NCI-H345 treated with DMSO at 0.1 percent for 48 hours (cell line): ENCODE results near the gene L3MBTL4.
"Not testable (repeated sequence)": the region's sequence is repeated elsewhere in the genome, so short reads cannot be mapped to it uniquely, and the experiment has no call there.

ENCODE experiments used
- DNase-seq: peaks from one replicate; lab custom pipeline; 2025; ENCODE audit not compliant: unreplicated experiment; lab: John Stamatoyannopoulos, UW

Gene L3MBTL4

GRCh38 chr18:6313415-6313814 is 101.3 kb downstream of the L3MBTL4 start:
- DNase-seq = no peak

- no peak for DNase-seq
These were observed 103.1 kb downstream of the L3MBTL4 start for GRCh38 chr18:6311456-6312215.

- DNase-seq = no peak
These were observed 104.0 kb downstream of the L3MBTL4 start for GRCh38 chr18:6310714-6311113.

GRCh38 chr18:6297875-6298274 is 116.8 kb downstream of the L3MBTL4 start:
- no peak for DNase-seq

GRCh38 chr18:6294148-6294784 is 120.4 kb downstream of the L3MBTL4 start:
- DNase-seq = no peak

- no peak for DNase-seq
These were observed 124.9 kb downstream of the L3MBTL4 start for GRCh38 chr18:6289843-6290242.

GRCh38 chr18:6286585-6286984 is 128.1 kb downstream of the L3MBTL4 start:
- no peak for DNase-seq

- DNase-seq = no peak
These were observed 129.9 kb downstream of the L3MBTL4 start for GRCh38 chr18:6284761-6285160.

GRCh38 chr18:6284300-6284699 is 130.4 kb downstream of the L3MBTL4 start:
- no peak for DNase-seq

GRCh38 chr18:6281874-6282273 is 132.8 kb downstream of the L3MBTL4 start:
- DNase-seq = no peak

GRCh38 chr18:6280211-6280743 is 134.4 kb downstream of the L3MBTL4 start:
- DNase-seq = no peak

GRCh38 chr18:6279308-6279707 is 135.4 kb downstream of the L3MBTL4 start:
- DNase-seq = no peak

GRCh38 chr18:6273423-6273822 is 141.3 kb downstream of the L3MBTL4 start:
- DNase-seq = no peak

- not testable (repeated sequence) for DNase-seq
These were observed 142.6 kb downstream of the L3MBTL4 start for GRCh38 chr18:6272144-6272543.

- no peak for DNase-seq
These were observed 143.1 kb downstream of the L3MBTL4 start for GRCh38 chr18:6271585-6271984.

GRCh38 chr18:6270771-6271216 is 143.9 kb downstream of the L3MBTL4 start:
- no peak for DNase-seq

- no peak for DNase-seq
These were observed 144.9 kb downstream of the L3MBTL4 start for GRCh38 chr18:6269660-6270332.

- no peak for DNase-seq
These were observed 148.5 kb downstream of the L3MBTL4 start for GRCh38 chr18:6266212-6266611.

- no peak for DNase-seq
These were observed 152.8 kb downstream of the L3MBTL4 start for GRCh38 chr18:6261938-6262337.

GRCh38 chr18:6259324-6259723 is 155.4 kb downstream of the L3MBTL4 start:
- not testable (repeated sequence) for DNase-seq

- DNase-seq = no peak
These were observed 156.8 kb downstream of the L3MBTL4 start for GRCh38 chr18:6257950-6258349.

GRCh38 chr18:6256521-6256920 is 158.2 kb downstream of the L3MBTL4 start:
- DNase-seq = no peak
